Non-pigmented ciliary epithelial cell (primary cell): ENCODE measurements around the gene RFFL.

ENCODE experiments used
- DNase-seq: peaks from one replicate; pipeline ENCODE4 v3.0.0-alpha.2; 2010; ENCODE audit warnings: low read depth

RFFL gene

DNA sequence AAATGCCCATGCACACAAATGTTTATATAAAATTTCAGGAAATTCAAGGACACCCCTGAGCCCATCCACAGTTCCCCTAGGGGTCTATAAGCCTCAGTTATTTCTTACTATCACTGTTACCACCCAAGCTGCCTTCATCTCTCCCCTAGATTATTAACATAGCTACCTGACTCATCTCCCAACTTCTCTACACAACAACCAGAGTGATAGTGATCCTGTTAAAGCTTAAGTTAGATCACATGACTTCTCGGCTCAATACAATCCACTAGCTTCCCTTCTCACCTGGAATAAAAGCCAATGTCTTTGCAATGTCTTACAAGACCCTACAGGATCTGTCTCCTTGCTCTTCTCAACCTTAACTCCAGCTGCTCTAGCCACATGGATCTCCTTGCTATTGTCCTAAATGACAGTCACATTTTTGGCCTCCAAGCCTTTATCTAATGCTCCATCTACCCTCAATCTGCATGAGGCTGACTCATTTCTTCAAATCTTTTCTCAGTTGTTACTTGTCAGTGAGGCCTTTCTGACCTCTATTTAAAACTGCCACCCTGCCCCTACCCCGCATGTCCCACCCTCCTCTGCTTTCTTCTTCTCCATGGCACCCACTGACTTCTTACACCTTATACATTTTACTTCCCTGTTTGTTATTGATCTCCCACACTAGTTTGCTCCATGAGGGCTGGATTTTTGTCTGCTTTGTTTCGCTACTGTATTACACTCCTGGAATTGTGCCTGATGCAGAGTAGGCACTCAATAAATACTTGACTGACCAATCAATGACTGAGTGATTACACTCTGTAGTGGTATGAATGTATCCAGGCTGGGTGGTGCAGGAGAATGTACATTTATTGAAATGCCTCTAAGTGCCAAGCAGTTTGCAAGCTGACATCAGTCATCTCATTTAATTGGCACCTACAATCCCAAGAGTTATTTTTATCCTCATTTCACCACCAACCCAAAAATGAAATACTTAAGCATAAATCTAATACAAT is 88.4 kb downstream of the RFFL start:
- no peak for DNase-seq

GRCh38 chr17:34974179-34974578 is 89.3 kb downstream of the RFFL start:
- DNase-seq: no peak

GRCh38 chr17:34961093-34961911 is 102.2 kb downstream of the RFFL start, which contains the start of the genes CCT6B and ZNF830:
Gene CCT6B, minus strand, starts transcription at chr17:34961460. Its CDS starts 67 bp downstream, at chr17:34961393.
Gene ZNF830, plus strand, starts transcription at chr17:34961540. Its CDS starts 27 bp downstream, at chr17:34961567.
- peak; percentile 78 for DNase-seq

GRCh38 chr17:34958438-34958837 is 105.1 kb downstream of the RFFL start:
- no peak for DNase-seq
